CD14-positive monocyte (primary cell): ENCODE measurements around the gene BACH2. TPM values are rescaled to one million over a fixed set of nuclear protein-coding genes. Genes with fewer than 3 reads are reported as not detected.

Source experiments
- DNase-seq, 3 donors: peaks; one replicate each; pipeline ENCODE4 v3.0.0-alpha.2; 2011 to 2022
- H2AFZ ChIP-seq: 2 replicates; pipeline ENCODE4 v1.6.0; 2012; ENCODE audit warnings: mild to moderate bottlenecking, low read depth, low read length, inconsistent platforms; ENCODE audit not compliant: insufficient read depth, poor library complexity, severe bottlenecking
- H3K27ac ChIP-seq, 2 donors: 1 replicate in 1 of 2; 2 replicates in 1 of 2; pipeline ENCODE4 v1.5.1; 2012 to 2013; ENCODE audit warnings: low read length in 2 of 2, control low read depth in 1 of 2, inconsistent platforms in 1 of 2, low read depth in 1 of 2, mild to moderate bottlenecking in 1 of 2
- H3K27me3 ChIP-seq, 2 donors: one replicate each; pipeline versions ENCODE4 v1.6.0 to v1.6.1; 2011 to 2013; ENCODE audit warnings: low read length in 2 of 2; ENCODE audit not compliant: control insufficient read depth in 2 of 2, insufficient read depth in 2 of 2
- H3K36me3 ChIP-seq, 2 donors: replicated peaks in 1 of 2; 1 replicate in 1 of 2; 2 replicates in 1 of 2; pipeline versions ENCODE4 v1.5.1 to v1.6.1; 2012 to 2013; ENCODE audit warnings: low read length in 2 of 2, control low read depth in 1 of 2, inconsistent platforms in 1 of 2, mild to moderate bottlenecking in 1 of 2; ENCODE audit not compliant: insufficient read depth in 2 of 2, control insufficient read depth in 1 of 2
- H3K4me1 ChIP-seq, 2 donors: 1 replicate in 1 of 2; 2 replicates in 1 of 2; pipeline versions ENCODE4 v1.5.1 to v1.6.1; 2012 to 2013; ENCODE audit warnings: low read length in 2 of 2, control low read depth in 1 of 2, inconsistent platforms in 1 of 2, mild to moderate bottlenecking in 1 of 2, moderate library complexity in 1 of 2; ENCODE audit not compliant: insufficient read depth in 2 of 2, control insufficient read depth in 1 of 2
- H3K4me2 ChIP-seq: replicated peaks from 2 replicates; pipeline ENCODE3; 2012; ENCODE audit warnings: low read length, moderate library complexity, mild to moderate bottlenecking; ENCODE audit not compliant: poor library complexity, severe bottlenecking; ENCODE audit errors: extremely low read depth
- H3K4me3 ChIP-seq, 3 experiments: fragments of 200-600 bp in 1 of 3; sonication (generic) in 1 of 3; replicated peaks in 1 of 3; 1 replicate in 2 of 3; 2 replicates in 1 of 3; pipeline ENCODE4 v1.5.1; 2011 to 2013; ENCODE audit warnings: low read length in 3 of 3, mild to moderate bottlenecking in 3 of 3, control low read depth in 2 of 3, low read depth in 2 of 3, inconsistent platforms in 1 of 3, moderate library complexity in 1 of 3
- H3K79me2 ChIP-seq: 2 replicates; pipeline ENCODE4 v1.6.0; 2012; ENCODE audit warnings: mild to moderate bottlenecking, control low read depth, inconsistent platforms, low read length, moderate library complexity; ENCODE audit not compliant: insufficient read depth
- H3K9ac ChIP-seq: 2 replicates; pipeline ENCODE4 v1.6.0; 2017; ENCODE audit warnings: low read length, mild to moderate bottlenecking; ENCODE audit not compliant: insufficient read depth, poor library complexity, severe bottlenecking
- H3K9me3 ChIP-seq, 2 donors: replicated peaks in 1 of 2; 1 replicate in 1 of 2; 2 replicates in 1 of 2; pipeline versions ENCODE4 v1.5.1 to v1.6.1; 2012 to 2013; ENCODE audit warnings: low read length in 2 of 2, control low read depth in 1 of 2; ENCODE audit not compliant: control insufficient read depth in 1 of 2, insufficient read depth in 1 of 2
- H4K20me1 ChIP-seq: 2 replicates; pipeline ENCODE4 v1.6.0; 2012; ENCODE audit warnings: mild to moderate bottlenecking, low read length, control low read depth, moderate library complexity; ENCODE audit not compliant: insufficient read depth
- H3K27ac Mint-ChIP-seq, 7 donors: one replicate each; pipeline ENCODE4 v1.8.0; 2020; ENCODE audit warnings: mild to moderate bottlenecking in 7 of 7, mixed read lengths in 7 of 7, moderate library complexity in 6 of 7, inconsistent platforms in 2 of 7
- H3K27me3 Mint-ChIP-seq, 3 donors: one replicate each; pipeline ENCODE4 v1.8.0; 2021 to 2022; ENCODE audit warnings: low read depth in 3 of 3, mild to moderate bottlenecking in 3 of 3, mixed read lengths in 3 of 3, moderate library complexity in 3 of 3, inconsistent platforms in 1 of 3
- H3K36me3 Mint-ChIP-seq, 2 donors: one replicate each; pipeline ENCODE4 v1.8.0; 2020; ENCODE audit warnings: mixed read lengths in 2 of 2, inconsistent platforms in 1 of 2, mild to moderate bottlenecking in 1 of 2
- H3K4me1 Mint-ChIP-seq: one replicate; pipeline ENCODE4 v1.8.0; 2020; ENCODE audit warnings: mild to moderate bottlenecking, mixed read lengths
- H3K4me3 Mint-ChIP-seq, 2 donors: one replicate each; pipeline ENCODE4 v1.8.0; 2020; ENCODE audit warnings: mild to moderate bottlenecking in 2 of 2, mixed read lengths in 2 of 2, moderate library complexity in 1 of 2
- H3K9me3 Mint-ChIP-seq, 7 donors: one replicate each; pipeline ENCODE4 v1.8.0; 2020 to 2022; ENCODE audit warnings: mixed read lengths in 7 of 7, mild to moderate bottlenecking in 6 of 7, moderate library complexity in 6 of 7, inconsistent platforms in 2 of 7
- WGBS: methylation state at CpG from one replicate; pipeline ENCODE4 v1.1.5; 2013; ENCODE audit warnings: missing lambda C conversion rate; ENCODE audit not compliant: insufficient coverage; 5-methylcytosine and 5-hydroxymethylcytosine counted together
- intact Hi-C, 2 donors: fragments of 100-400 bp; cut with micrococcal nuclease; formaldehyde crosslinking; loops; one replicate each; pipeline versions ENCODE4 v1.15.0 to v1.15.1; 2023
- polyA plus RNA-seq, 3 donors: library from polyadenylated mRNA; depleted of rRNA in 1 of 3; unstranded in 2 of 3; stranded (reverse) in 1 of 3; fragments of 300-500 nt in 2 of 3; fragments of >200 nt in 1 of 3; fragmentation: Illumina TruSeq in 2 of 3; gene quantifications; 1 replicate in 2 of 3; 2 replicates in 1 of 3; pipeline ENCODE4 v1.2.3, GENCODE V29; 2012 to 2021
- TF ChIP-seq, protein P1 (sequence below): fragments of 200-600 bp; IDR thresholded peaks from one replicate; pipeline ENCODE4 v1.8.0; 2022; ENCODE audit warnings: antibody characterized with exemption, mild to moderate bottlenecking

Gene BACH2
- polyA plus RNA-seq, 3 donors = 0.04 to 0.09 (median 0.05) TPM

DNA sequence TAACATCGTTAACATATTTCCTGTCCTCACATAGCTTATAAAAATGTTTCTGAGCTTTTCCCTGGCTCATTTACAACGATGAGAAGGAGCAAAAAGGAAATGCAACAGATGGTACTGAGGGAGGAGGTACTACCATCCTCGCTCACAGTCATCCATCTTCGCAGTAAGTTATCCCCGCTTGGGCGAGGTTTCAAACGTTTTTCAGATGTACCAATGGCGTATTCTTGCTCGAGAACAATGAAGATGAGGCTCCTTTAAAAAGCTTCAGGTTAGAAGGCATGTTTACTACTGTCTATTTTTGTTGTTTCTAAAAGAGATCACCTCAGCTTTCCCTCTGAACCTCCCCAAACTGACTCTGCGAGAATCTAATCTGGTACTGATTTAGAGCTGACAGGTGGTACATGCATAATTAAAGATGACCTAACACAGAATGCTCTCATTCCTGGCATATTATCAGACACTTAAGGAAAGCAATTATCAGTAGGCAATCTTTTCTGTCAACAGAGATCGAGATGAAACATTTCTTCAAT, 223.6 kb downstream of the BACH2 start:
- H3K4me3 Mint-ChIP-seq = no peak overlapping the region
- Histone ChIP-seq H3K36me3 (no peaks in the 10 kb centered on the region), H4K20me1 (no peaks in the 10 kb centered on the region), H3K27ac (no peak overlapping the region), H3K4me1 (no peaks in the 10 kb centered on the region), H2AFZ (no peak overlapping the region), H3K9ac (no peak overlapping the region), H3K9me3 (no peaks in the 10 kb centered on the region), H3K79me2 (no peaks in the 10 kb centered on the region), H3K4me2 (no peak overlapping the region), H3K4me3 (no peak overlapping the region), H3K27me3 (no peaks in the 10 kb centered on the region)
- no peak overlapping the region for H3K27ac Mint-ChIP-seq
- no peak for DNase-seq
- TF ChIP-seq, protein P1, sequence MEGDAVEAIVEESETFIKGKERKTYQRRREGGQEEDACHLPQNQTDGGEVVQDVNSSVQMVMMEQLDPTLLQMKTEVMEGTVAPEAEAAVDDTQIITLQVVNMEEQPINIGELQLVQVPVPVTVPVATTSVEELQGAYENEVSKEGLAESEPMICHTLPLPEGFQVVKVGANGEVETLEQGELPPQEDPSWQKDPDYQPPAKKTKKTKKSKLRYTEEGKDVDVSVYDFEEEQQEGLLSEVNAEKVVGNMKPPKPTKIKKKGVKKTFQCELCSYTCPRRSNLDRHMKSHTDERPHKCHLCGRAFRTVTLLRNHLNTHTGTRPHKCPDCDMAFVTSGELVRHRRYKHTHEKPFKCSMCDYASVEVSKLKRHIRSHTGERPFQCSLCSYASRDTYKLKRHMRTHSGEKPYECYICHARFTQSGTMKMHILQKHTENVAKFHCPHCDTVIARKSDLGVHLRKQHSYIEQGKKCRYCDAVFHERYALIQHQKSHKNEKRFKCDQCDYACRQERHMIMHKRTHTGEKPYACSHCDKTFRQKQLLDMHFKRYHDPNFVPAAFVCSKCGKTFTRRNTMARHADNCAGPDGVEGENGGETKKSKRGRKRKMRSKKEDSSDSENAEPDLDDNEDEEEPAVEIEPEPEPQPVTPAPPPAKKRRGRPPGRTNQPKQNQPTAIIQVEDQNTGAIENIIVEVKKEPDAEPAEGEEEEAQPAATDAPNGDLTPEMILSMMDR = no peak
- intact Hi-C loops = no loop called here
- no peaks in the 10 kb centered on the region for H3K9me3 Mint-ChIP-seq
- peaks cover 0 to 1% (median 0%) of the 10 kb centered on the region in 3 donors for H3K27me3 Mint-ChIP-seq
- 86% methylated on average over 9 of the region's 11 CpGs for WGBS
- peaks cover 6% of the 10 kb centered on the region for H3K4me1 Mint-ChIP-seq
- no peaks in the 10 kb centered on the region for H3K36me3 Mint-ChIP-seq

DNA sequence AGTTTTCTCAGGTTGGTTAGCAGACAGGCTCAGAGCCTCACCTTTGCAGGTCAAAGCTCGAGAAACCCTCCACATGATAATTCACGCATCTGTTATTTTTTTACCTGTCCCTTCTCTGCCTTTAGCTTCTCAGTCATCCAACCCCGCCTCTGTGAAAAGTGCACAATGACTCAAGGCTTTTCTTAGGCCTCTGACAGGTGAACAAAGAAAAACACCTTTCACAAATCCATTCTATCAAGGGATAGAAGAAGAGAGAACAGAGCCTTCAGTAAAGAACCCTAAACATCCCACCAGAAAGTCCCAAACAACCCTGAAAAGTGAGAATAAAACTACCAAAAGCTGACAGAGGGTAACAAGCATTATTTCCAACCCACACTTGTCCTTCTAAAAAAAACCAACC, 224.1 kb downstream of the BACH2 start:
- no peaks in the 10 kb centered on the region for H3K9me3 Mint-ChIP-seq
- no peak overlapping the region for H3K27ac Mint-ChIP-seq

More for the DNA sequence above, 224.1 kb downstream of the BACH2 start:
- TF ChIP-seq, protein P1 = no peak
- Histone ChIP-seq H3K27me3 (no peaks in the 10 kb centered on the region), H3K4me2 (no peak overlapping the region), H2AFZ (no peak overlapping the region), H4K20me1 (no peaks in the 10 kb centered on the region), H3K79me2 (no peaks in the 10 kb centered on the region), H3K27ac (no peak overlapping the region), H3K36me3 (no peaks in the 10 kb centered on the region), H3K4me1 (no peaks in the 10 kb centered on the region), H3K9me3 (no peaks in the 10 kb centered on the region), H3K4me3 (no peak overlapping the region), H3K9ac (no peak overlapping the region)
- Mint-ChIP-seq H3K4me3 (no peak overlapping the region), H3K36me3 (no peaks in the 10 kb centered on the region), H3K4me1 (peaks cover 6% of the 10 kb centered on the region), H3K27me3 (peaks cover 0 to 1% (median 0%) of the 10 kb centered on the region in 3 donors)
- 80% methylated on average over 3 of the region's 3 CpGs for WGBS
- intact Hi-C loops = no loop called here
- DNase-seq = no peak
